Duodenal mucosa (tissue), 2 donors: ENCODE data around the gene TEP1.
"Not testable (repeated sequence)": the region's sequence is repeated elsewhere in the genome, so short reads cannot be mapped to it uniquely, and the experiment has no call there.

Source experiments
- H3K27ac ChIP-seq: one replicate; pipeline ENCODE4 v1.7.0; 2013; ENCODE audit warnings: low read depth, low read length
- H3K27me3 ChIP-seq, 2 donors: one replicate each; pipeline ENCODE4 v1.7.0; 2013; ENCODE audit warnings: low read length in 2 of 2, control low read depth in 1 of 2; ENCODE audit not compliant: insufficient read depth in 2 of 2, control insufficient read depth in 1 of 2
- H3K36me3 ChIP-seq, 2 donors: one replicate each; pipeline ENCODE4 v1.7.0; 2013; ENCODE audit warnings: low read length in 2 of 2, control low read depth in 1 of 2; ENCODE audit not compliant: insufficient read depth in 2 of 2, control insufficient read depth in 1 of 2
- H3K4me1 ChIP-seq, 2 donors: one replicate each; pipeline ENCODE4 v1.7.0; 2013; ENCODE audit warnings: low read length in 2 of 2, control low read depth in 1 of 2; ENCODE audit not compliant: insufficient read depth in 2 of 2, control insufficient read depth in 1 of 2
- H3K4me3 ChIP-seq, 2 donors: one replicate each; pipeline ENCODE4 v1.7.0; 2013; ENCODE audit warnings: low read length in 2 of 2, low read depth in 1 of 2
- H3K9ac ChIP-seq, 2 donors: one replicate each; pipeline ENCODE4 v1.7.0; 2013; ENCODE audit warnings: low read length in 2 of 2, low read depth in 1 of 2
- H3K9me3 ChIP-seq, 2 donors: one replicate each; pipeline ENCODE4 v1.7.0; 2013; ENCODE audit warnings: low read length in 2 of 2, control low read depth in 1 of 2; ENCODE audit not compliant: control insufficient read depth in 1 of 2

The TEP1 gene

GRCh38 chr14:20452831-20453230, 39.5 kb upstream of the TEP1 start:
- H3K4me3 ChIP-seq, H3K27me3 ChIP-seq, H3K9ac ChIP-seq, H3K27ac ChIP-seq, H3K9me3 ChIP-seq: not testable (repeated sequence)
- peaks cover 37 to 58% of the 10 kb centered on the region in 2 donors for H3K36me3 ChIP-seq
- H3K4me1 ChIP-seq: peaks cover 21 to 23% of the 10 kb centered on the region in 2 donors

- Histone ChIP-seq H3K4me3 (no peak overlapping the region), H3K9ac (no peak overlapping the region), H3K27me3 (no peaks in the 10 kb centered on the region), H3K27ac (no peak overlapping the region), H3K4me1 (no peaks in the 10 kb centered on the region), H3K9me3 (no peaks in the 10 kb centered on the region), H3K36me3 (peaks cover 30 to 61% of the 10 kb centered on the region in 2 donors)
Observed at GRCh38 chr14:20446889-20447288, 33.6 kb upstream of the TEP1 start.

DNA sequence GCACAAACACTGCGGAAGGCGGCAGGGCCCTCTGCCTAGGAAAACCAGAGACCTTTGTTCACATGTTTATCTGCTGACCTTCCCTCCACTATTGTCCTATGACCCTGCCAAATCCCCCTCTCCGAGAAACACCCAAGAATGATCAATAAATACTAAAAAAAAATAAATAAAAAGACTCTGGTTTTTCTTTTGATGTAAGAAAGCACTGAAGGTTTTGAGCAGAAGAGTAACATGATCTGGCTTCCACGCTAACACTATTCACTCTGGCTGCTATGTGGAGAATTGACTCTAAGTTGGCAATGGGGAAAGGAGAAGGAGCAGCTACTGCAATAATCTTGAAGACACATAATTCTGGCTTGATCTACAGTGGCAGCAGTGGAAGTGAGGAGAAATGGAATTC, 30.3 kb upstream of the TEP1 start:
- H3K9me3 ChIP-seq, H3K9ac ChIP-seq, H3K27ac ChIP-seq, H3K27me3 ChIP-seq, H3K4me3 ChIP-seq: not testable (repeated sequence)
- H3K36me3 ChIP-seq: peaks cover 18 to 31% of the 10 kb centered on the region in 2 donors
- H3K4me1 ChIP-seq: peaks cover 0 to 13% of the 10 kb centered on the region in 2 donors

- H3K27me3 ChIP-seq: no peaks in the 10 kb centered on the region
- H3K4me1 ChIP-seq: peaks cover 0 to 13% of the 10 kb centered on the region in 2 donors
- no peaks in the 10 kb centered on the region for H3K9me3 ChIP-seq
- H3K36me3 ChIP-seq: peaks cover 0 to 9% of the 10 kb centered on the region in 2 donors
- H3K4me3 ChIP-seq: no peak overlapping the region
- H3K9ac ChIP-seq: no peak overlapping the region
- no peak overlapping the region for H3K27ac ChIP-seq
Observed at GRCh38 chr14:20441461-20441860, 28.2 kb upstream of the TEP1 start.

- Histone ChIP-seq H3K4me3 (no peak overlapping the region), H3K9me3 (no peaks in the 10 kb centered on the region), H3K27me3 (peaks cover 0 to 2% of the 10 kb centered on the region in 2 donors), H3K9ac (no peak overlapping the region), H3K36me3 (peaks cover 0 to 4% of the 10 kb centered on the region in 2 donors), H3K27ac (no peak overlapping the region), H3K4me1 (peaks cover 0 to 13% of the 10 kb centered on the region in 2 donors)
Observed at GRCh38 chr14:20440882-20441281, 27.6 kb upstream of the TEP1 start.

- Histone ChIP-seq H3K9me3 (no peaks in the 10 kb centered on the region), H3K4me1 (peaks cover 1 to 13% of the 10 kb centered on the region in 2 donors), H3K27ac (no peak overlapping the region), H3K9ac (no peak overlapping the region), H3K4me3 (no peak overlapping the region), H3K27me3 (peaks cover 0 to 4% of the 10 kb centered on the region in 2 donors), H3K36me3 (no peaks in the 10 kb centered on the region)
Observed at GRCh38 chr14:20440465-20440864, 27.2 kb upstream of the TEP1 start.

DNA sequence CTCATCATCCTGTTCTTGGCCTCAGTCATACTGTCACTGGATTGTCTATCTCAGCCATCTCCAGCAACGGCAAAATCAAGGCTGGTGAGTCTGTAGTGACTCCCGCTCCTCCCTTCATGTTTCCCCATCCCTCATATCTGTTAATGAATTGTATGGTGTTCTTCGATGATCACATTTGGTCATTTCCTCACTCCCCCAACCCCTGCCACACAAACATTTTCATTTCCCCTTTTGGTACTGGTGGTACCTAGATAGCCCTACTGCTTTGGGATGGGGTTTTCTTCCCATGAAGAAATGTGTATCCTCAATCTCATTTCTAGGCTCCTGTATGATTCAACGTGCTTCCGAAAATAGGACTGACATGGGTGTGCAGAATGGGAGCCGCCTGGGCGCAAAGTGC, 25.4 kb upstream of the TEP1 start:
- Histone ChIP-seq H3K9me3 (no peaks in the 10 kb centered on the region), H3K27ac (no peak overlapping the region), H3K27me3 (peaks cover 0 to 4% of the 10 kb centered on the region in 2 donors), H3K4me3 (no peak overlapping the region), H3K4me1 (peaks cover 6 to 13% of the 10 kb centered on the region in 2 donors), H3K36me3 (no peaks in the 10 kb centered on the region), H3K9ac (no peak overlapping the region)

DNA sequence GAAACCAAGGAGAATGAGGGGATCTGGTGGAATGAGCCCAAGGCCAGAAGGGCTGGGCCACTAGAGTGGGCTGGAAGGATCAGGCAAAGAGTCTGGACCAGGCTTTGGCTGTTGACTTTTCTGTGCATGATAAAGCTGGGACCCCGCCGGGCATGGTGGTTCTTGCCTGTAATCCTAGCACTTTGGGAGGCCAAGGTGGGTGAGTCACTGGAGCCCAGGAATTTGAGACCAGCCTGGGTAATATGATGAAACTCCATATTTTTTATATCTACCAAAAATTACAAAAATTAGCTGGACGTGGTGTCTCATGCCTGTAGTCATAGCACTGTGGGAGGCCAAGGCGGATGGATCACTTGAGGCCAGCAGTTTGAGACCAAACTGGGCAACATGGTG, 23.1 kb upstream of the TEP1 start:
- no peak overlapping the region for H3K27ac ChIP-seq
- no peak overlapping the region for H3K9ac ChIP-seq
- peaks cover 0 to 4% of the 10 kb centered on the region in 2 donors for H3K27me3 ChIP-seq
- H3K9me3 ChIP-seq: no peaks in the 10 kb centered on the region
- no peaks in the 10 kb centered on the region for H3K36me3 ChIP-seq
- peaks cover 6 to 11% of the 10 kb centered on the region in 2 donors for H3K4me1 ChIP-seq
- H3K4me3 ChIP-seq: no peak overlapping the region

DNA sequence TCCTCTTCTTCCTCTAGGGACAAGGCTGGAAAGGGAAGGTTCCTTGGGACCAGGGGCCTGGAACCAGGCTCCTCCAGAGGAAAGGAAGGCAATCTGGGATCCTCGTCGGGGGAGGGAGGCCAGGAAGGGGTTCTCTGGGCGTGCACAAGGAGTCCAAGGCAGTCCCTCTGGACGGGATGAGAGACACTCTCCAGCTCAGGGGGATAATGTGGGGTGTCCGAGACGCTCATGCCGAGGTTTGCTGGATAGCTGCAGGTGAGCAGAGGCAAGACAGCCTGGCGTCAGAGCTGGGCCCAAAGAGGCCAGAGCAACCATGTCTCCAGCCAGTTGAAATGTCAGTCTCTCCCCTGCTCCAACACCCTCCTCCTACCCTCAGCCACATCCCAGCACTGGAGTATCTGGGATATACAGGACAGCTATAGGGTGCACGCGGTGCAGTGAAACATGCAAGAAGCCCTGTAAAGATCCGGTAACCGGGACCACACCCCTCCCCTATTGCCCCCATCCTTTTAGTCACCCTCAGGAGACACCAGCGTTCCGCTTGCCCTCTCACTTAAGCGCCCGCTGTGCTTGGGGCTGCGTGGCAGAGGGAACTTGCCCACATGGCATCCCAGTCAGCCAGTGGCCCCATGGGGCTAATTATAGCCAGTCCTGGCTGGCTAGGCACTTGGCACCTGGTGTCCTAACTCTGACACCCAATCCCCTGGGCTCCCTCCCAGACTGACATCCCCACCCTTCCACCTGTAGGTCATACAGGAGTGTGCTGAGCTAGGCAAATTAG, 22.5 kb upstream of the TEP1 start, which contains the start of gene KLHL33:
TSS of gene KLHL33 (minus strand) at position 585 of the 781 bp plus-strand sequence. CDS start at position 230, 355 bp downstream.
- Histone ChIP-seq H3K4me1 (peaks cover 5 to 6% of the 10 kb centered on the region in 2 donors), H3K9me3 (no peaks in the 10 kb centered on the region), H3K27ac (no peak within 1 kb of the TSS), H3K27me3 (peaks cover 0 to 4% of the 10 kb centered on the region in 2 donors), H3K36me3 (no peaks in the 10 kb centered on the region), H3K4me3 (peak within 1 kb of the TSS in 1 of 2 donors; percentile 21), H3K9ac (no peak within 1 kb of the TSS)

GRCh38 chr14:20434701-20435581, 21.6 kb upstream of the TEP1 start:
- H3K27ac ChIP-seq: no peak overlapping the region
- H3K4me3 ChIP-seq: peak overlapping the region in 1 of 2 donors; percentile 21
- peaks cover 0 to 4% of the 10 kb centered on the region in 2 donors for H3K27me3 ChIP-seq
- no peaks in the 10 kb centered on the region for H3K9me3 ChIP-seq
- H3K36me3 ChIP-seq: no peaks in the 10 kb centered on the region
- H3K9ac ChIP-seq: no peak overlapping the region
- H3K4me1 ChIP-seq: peaks cover 7 to 12% of the 10 kb centered on the region in 2 donors
